ENCODE data around the gene POPDC2.

- TF ChIP-seq CTCF (IDR thresholded peaks at IDR 0.05; ENCODE audit: extremely low read depth in 1 of 2, insufficient read depth in 1 of 2, low read depth in 1 of 2, low read length in 2 of 2) = no peak
- TF ChIP-seq MYC (IDR thresholded peaks at IDR 0.05; ENCODE audit: low read depth, low read length) = no peak
Measured at GRCh38 chr3:119669906-119670570, 9.6 kb upstream of the POPDC2 start.

All from endothelial cell of umbilical vein (primary cell).